NCI-H1436 (cell line): Measurements from ENCODE around the gene FHL5.
A peak's percentile ranks its signal among the peaks of the same experiment; 100 is the strongest.
"Not testable (repeated sequence)": the region's sequence is repeated elsewhere in the genome, so short reads cannot be mapped to it uniquely, and the experiment has no call there.

Source experiments
- DNase-seq: peaks from one replicate; lab custom pipeline; 2025; lab: John Stamatoyannopoulos, UW

The FHL5 gene

DNA sequence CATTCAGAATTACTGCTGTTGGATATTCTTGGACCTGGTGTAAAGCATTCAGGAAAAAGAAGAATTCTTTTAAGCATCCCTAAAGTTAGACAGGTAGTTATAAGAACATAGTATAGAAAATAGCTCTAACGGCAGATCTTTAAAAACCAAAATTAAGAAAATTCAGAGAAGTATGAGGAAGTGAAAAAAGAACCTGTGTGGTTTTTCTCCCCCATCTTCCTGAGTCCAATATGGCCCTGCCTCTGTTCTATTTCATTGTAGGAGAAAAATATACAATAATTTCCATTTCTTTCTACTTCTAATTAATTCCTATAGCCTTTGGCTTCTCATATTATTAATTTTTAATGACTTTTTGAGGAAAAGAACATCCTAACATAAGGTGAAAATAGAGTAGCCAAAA, 47.1 kb downstream of the FHL5 start:
- no peak for DNase-seq

DNA sequence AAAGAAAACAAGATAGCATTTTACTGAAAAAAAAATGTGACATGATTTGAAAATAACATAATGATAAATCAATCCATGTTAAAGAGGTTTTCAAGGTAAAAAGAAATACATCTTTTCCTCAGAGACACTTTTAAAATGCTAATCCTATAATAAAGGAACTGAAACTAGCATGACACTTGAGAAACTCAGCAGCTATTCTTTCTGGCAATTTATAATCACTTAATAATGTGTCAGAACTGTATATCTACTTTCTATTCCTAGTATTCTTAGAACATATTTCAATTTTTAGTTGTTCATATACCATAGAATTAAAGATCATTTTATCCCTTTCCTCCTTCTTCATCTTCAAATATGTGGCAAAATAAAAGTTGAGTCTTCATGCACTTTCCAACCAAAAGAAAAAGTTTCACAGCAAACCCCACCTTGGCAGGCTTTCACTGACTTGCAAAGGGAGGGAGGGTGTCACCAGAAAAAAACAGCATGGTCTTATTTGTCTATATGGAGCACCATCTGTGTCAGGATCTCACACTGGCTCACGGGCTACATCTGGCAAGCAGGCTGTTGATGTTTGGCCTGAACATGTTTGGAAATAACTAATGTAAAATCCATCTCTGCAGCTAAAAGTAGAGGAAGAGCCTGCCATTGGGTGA, 48.5 kb downstream of the FHL5 start:
- DNase-seq, result no peak

DNA sequence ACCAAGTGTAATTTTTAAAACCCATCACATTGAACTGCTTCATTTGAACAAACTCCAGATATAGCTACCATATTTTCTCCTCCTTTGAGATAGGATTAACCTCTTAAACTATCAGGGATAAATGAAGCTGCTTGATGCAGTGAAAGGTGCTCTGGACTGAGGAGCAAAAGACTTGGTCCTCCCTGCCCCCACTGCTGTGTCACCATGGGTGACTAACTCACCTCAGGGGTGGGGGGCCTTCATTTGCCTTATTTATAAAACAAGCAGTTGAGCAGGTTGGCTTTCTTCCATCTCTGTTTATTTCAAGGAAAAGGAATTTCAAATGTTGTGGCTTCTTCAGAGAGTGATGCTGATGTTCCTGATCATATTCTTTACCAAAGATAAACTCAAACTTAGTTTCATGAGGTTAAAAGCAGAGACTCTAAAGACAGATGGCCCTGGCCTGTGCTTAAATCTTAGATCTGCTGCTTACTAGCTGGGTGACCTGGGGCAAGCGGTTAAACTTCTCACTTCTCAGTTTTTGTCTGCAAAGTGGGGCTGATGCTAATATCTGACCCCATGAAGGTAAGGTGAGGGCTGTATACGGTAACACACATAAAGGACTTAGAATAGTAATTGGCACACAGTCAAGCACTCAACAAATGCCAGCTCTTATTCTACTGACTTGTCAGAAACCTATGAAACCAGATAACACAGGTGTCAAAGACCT, 50.5 kb downstream of the FHL5 start:
- DNase-seq, result no peak

DNA sequence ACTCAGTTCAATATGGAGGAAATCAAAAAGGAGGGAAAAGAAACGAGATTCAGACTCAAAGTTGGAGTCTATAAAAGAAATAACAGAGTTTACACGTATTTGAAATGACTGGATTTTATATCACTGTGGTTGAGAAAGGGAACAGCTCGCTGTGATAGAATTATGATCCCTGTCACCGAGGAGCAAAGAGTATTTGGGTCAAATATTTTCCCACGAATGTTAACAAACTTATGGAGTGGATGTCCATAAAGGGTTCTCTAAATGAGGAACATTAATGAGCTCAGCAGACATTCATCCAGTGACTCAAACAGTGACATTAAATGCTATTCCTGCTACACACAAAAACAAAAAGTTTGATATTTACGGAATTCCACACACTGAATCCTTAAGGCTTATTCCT, 57.9 kb downstream of the FHL5 start:
- no peak for DNase-seq

DNA sequence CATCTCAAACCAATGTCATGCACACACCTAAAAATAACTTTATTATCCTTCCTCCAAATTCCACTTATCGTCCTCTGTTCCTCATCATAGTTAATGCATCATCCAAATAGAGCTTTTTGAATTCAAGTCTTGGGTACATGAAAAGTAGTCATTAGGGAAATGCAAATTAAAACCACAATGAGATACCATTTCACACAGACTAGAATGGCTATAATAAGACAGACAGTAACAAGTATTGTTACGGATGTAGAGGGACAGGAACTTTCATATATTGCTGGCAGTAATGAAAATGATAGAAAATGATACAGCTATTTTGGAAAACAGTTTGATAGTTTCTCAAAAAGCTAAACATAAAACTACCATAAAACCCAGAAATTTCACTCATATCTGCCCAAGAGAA, 59.1 kb downstream of the FHL5 start:
- no peak for DNase-seq

DNA sequence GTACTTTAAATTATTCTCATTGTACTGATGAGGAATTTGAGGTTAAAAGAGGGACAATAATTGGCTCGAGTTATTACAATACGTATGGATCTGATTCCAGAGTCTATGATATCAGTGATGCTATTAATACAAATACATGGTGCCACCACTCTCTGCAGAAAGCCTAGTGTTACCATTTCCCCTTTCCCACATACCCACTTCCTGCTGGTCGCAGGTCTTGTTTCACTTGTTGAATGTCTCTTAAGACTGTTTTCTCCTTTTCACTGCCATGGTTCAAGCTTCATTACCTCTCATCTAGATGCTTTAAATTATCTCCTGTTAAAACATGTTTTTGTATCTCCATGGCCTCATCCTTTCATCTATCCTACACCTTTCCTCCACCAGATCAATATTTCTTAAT, 62.0 kb downstream of the FHL5 start:
- no peak for DNase-seq

DNA sequence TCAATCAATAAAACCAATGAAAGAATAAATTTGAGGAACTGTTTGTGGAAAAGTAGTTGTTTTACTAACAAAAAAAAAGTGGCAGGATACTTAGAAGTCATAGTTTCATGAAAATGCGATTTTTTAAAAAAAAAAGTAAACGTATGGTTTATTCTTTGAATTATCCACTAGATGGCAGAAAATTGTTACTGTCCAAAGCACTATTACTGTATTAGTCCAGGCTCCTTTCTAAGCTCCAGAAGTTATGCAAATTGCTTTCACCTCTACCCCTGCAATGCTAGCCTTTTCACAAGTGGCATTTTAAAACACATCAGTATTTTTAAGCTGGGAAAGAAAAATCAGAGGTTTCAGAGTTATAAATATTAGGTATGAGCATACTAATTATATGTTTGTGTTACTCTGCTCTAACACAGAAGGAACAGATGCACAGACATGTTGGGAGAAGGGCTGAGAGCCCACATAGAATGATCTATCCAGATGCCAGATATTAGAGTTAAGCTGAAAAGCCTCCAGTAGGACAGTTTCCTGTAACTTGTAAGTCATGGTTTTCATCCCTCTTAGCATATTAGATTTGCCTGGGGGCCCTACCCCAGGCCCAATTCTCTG, 63.9 kb downstream of the FHL5 start:
- DNase-seq, result peak; percentile 29

DNA sequence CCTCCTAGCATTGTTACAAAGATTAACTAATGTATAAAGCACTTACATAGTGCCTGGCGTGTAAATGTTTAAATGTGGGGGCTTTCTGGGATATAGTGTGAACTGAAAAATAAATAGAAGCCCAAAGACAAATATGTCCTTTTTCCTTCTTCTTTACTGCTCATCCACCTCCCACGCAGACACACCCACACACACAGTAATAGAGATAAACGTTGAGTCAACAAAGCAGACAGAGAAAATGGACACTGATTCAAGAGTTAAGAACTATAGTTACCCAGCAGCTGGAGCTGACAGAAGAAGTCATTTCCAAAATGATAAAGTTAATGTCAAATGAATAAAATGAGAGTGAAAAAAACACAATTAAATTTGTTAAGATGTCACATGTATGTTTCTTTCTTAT, 68.3 kb downstream of the FHL5 start:
- DNase-seq, result no peak

DNA sequence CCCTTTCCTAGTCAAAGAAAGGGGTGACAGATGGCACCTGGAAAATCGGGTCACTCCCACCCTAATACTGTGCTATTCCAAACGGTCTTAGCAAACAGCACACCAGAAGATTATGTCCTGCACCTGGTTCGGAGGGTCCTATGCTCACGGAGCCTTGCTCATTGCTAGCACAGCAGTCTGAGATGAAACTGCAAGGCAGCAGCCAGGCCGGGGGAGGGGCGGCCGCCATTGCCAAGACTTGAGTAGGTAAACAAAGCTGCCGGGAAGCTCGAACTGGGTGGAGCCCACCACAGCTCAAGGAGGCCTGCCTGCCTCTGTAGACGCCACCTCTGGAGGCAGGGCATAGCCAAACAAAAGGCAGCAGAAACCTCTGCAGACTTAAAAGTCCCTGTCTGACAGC, 75.1 kb downstream of the FHL5 start:
- DNase-seq, result not testable (repeated sequence)

DNA sequence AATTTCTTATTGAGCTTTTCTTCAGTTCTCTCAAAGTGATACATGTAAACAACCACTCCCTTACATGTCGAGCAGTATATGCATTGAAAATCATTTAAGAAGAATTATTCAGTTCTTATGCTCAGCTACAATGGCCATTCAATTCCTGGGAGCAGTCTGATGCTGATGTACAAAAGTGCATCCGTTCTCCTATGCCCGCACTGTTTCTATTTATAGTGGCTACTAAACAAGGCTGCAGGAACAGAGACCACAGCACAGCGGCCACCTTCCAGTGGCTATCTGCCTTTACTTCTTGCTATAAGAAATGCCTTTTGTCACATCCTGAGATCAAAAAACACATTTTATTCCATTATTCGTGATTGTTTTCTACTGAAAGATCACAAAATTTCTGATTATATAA, 82.2 kb downstream of the FHL5 start:
- DNase-seq, result no peak

DNA sequence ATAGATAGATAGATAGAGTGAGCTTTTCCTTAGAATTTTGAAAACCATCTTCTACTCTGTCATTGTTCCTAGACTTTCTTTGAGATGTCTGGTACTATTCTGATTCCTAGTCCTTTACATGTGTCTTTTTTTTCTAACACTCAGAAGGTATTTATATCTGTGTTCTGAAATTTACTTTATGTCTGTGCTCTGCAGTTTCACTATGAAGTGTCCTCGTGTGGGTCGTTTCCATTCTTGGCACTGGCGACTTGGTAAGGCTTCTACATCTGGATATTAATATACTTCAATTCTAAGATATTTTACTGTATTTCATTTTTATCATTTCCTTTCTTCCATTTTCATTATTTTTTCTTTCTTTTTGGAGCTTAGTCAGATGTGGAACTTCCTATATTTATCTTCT, 87.0 kb downstream of the FHL5 start:
- no peak for DNase-seq

DNA sequence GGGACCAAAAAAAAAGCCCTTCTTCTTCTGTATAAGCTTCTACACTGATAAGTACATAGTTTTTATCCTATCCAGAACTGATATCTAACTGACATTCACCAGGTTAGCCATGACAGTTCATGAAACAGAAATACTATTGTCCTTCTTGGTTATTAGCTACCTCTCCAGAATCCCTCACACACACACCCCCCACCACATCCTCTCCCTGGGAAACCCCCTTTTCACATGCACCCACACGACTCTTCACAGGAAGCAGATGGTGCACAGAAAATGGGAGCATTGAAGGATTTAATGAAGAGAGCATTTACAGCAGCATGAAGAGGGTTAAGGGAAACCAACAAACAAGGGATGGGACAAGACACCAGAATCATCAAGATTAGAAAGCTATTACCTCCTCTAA, 88.9 kb downstream of the FHL5 start:
- DNase-seq, result no peak

DNA sequence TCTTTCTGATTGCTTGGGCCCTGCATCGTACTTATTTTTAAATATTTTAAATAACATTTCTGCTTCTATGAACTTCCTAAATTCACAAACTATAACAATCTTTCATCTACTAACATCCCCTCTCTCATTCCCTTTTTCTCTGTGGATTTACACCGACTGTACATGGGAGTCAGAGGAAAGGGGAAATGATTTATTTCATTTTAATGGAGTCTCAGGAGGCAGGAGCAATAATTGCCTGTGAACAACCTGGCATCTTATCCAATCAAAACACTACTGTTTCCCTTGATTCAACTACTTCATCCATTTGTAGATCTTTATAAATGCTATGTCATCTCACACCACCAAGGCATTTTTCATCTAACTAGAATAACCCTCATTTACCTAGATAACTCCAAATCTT, 89.6 kb downstream of the FHL5 start:
- DNase-seq, result peak; percentile 77

DNA sequence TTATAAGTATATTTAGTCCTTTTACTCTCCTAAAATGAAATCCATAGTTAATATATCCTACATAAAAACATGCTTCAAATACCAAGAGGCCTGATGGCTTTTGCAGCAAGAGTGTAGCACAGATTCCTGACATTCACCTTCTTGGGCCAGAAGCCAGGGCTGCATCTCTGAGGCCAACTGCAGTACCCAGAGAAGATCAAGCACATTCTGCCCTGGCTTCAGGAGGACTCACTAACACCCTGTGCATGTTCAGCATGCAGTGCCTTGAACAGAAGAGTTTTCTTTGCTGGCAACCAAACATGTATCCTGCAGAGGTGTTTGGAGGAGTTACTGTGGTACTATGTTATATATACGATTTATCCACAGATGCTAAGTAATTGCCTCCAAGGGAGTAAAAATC, 90.3 kb downstream of the FHL5 start:
- DNase-seq, result no peak

DNA sequence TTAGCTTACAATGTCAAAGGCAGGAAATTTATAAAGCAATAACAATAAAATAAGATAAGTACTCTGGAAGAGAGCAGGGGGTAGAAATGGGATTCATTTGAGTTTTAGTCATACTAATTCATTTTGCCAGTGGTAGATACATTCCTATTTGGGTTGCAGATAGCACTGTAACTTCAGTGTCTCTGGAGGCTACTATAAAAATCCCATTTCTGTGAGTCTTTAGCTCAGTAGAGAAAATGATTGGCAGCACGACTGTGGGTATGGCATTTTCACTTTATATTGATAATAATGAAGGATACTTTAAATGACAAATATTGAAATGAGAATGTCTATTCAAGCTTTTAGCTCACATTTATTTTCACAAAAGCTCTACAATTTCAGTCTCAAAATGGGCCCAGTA, 93.6 kb downstream of the FHL5 start:
- DNase-seq, result no peak

DNA sequence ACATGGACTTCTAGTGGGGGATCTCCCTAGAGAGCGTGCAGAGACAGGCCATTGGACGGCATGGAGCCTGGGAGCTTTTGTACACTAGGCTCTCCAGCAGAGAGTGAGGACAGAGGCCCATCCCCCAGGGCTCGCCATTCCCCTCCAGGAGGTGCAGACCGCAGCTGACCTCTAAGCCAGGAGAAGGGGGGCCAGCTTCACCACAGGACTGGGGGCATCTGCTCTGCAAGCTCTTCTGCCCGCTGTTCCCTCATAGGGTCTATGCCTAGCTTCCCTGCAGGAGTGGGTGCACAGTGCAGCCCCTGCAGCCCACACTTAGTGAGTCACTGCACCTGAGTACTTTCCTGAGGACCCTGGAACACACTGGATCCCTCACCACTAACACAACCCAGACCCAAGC, 94.4 kb downstream of the FHL5 start:
- DNase-seq, result no peak

DNA sequence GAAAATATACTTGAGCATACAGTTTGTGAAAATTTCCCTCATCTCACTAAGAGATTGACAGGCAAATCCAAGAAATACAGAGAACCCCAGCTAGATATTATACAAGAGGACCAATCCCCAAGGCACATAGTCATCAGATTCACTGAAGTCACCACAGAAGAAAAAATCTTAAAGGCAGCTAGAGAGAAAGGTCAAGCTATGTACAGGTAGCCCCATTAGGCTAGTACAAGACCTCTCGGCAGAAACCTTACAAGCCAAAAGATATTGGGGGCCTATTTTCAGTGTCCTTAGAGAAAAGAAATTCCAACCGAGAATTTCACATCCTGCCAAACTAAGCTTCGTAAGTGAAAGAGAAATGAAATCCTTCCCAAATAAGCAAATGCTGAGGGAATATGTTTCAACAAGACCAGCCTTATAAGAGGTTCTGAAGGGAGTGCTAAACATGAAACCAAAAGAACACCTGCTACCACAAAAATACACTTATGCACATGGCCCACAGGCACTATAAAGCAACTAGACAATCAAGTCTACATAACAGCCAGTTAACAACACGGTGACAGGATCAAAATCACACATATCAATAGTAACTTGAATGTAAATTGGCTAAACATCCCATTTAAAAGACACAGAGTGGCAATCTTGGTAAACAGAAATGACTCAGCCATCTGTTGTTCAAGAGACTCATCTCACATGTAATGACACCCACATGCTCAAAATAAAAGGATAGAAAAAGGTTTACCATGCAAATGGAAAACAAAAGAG, 96.3 kb downstream of the FHL5 start:
- peak; percentile 82 for DNase-seq
